Spleen (tissue), 11 donors: ENCODE measurements around the gene PDE6G. TPM values are rescaled to one million over a fixed set of nuclear protein-coding genes. Genes with fewer than 3 reads are reported as not detected.
"Not testable (repeated sequence)": the region's sequence is repeated elsewhere in the genome, so short reads cannot be mapped to it uniquely, and the experiment has no call there.

ENCODE experiments used
- DNase-seq: peaks from one replicate; pipeline ENCODE4 v3.0.0-alpha.2; 2020
- H3K27ac ChIP-seq, 8 donors: fragments of 200-600 bp; sonication (generic) in 7 of 8; 1 replicate in 4 of 8; 2 replicates in 4 of 8; pipeline versions ENCODE4 v1.5.0 to v1.8.0; 2016 to 2021; ENCODE audit warnings: inconsistent platforms in 4 of 8, mild to moderate bottlenecking in 4 of 8, moderate library complexity in 1 of 8
- H3K27me3 ChIP-seq, 7 donors: fragments of 200-600 bp; sonication (generic) in 6 of 7; replicated peaks in 1 of 7; 1 replicate in 4 of 7; 2 replicates in 3 of 7; pipeline versions ENCODE4 v1.5.0 to v1.8.0; 2016 to 2021; ENCODE audit warnings: inconsistent platforms in 3 of 7, mild to moderate bottlenecking in 1 of 7
- H3K36me3 ChIP-seq, 6 donors: fragments of 200-600 bp; sonication (generic) in 5 of 6; 1 replicate in 4 of 6; 2 replicates in 2 of 6; pipeline versions ENCODE4 v1.5.0 to v1.8.0; 2016 to 2021; ENCODE audit warnings: inconsistent platforms in 2 of 6
- H3K4me1 ChIP-seq, 6 donors: fragments of 200-600 bp; sonication (generic) in 5 of 6; 1 replicate in 3 of 6; 2 replicates in 3 of 6; pipeline versions ENCODE4 v1.5.0 to v1.8.0; 2016 to 2021; ENCODE audit warnings: inconsistent platforms in 3 of 6
- H3K4me3 ChIP-seq, 8 donors: fragments of 200-600 bp; sonication (generic) in 7 of 8; 1 replicate in 4 of 8; 2 replicates in 4 of 8; pipeline versions ENCODE4 v1.5.0 to v1.8.0; 2016 to 2021; ENCODE audit warnings: inconsistent platforms in 4 of 8, mild to moderate bottlenecking in 4 of 8, moderate library complexity in 2 of 8
- H3K9me3 ChIP-seq, 8 donors: fragments of 200-600 bp; sonication (generic) in 7 of 8; 1 replicate in 4 of 8; 2 replicates in 4 of 8; pipeline versions ENCODE4 v1.5.0 to v1.8.0; 2016 to 2021; ENCODE audit warnings: inconsistent platforms in 4 of 8
- POLR2A ChIP-seq, 3 donors: fragments of 450-650 bp; IDR thresholded peaks; one replicate each; pipeline ENCODE4 v1.5.1; 2017; ENCODE audit warnings: antibody characterized with exemption in 3 of 3, mild to moderate bottlenecking in 1 of 3
- POLR2AphosphoS5 ChIP-seq, 3 donors: sonication (generic); formaldehyde crosslinking; IDR thresholded peaks; one replicate each; pipeline ENCODE4 v1.5.1; 2017; ENCODE audit warnings: antibody characterized with exemption in 3 of 3
- WGBS, 5 donors: extraction: QIAGEN DNeasy Blood & Tissue Kit in 3 of 5; methylation state at CpG; one replicate each; pipeline versions ENCODE4 v1.1.5 to v1.1.7; 2013 to 2018; 5-methylcytosine and 5-hydroxymethylcytosine counted together
- intact Hi-C: fragments of 100-400 bp; cut with DNase I; formaldehyde crosslinking; loops from one replicate; pipeline ENCODE4 v1.15.0; 2023; ENCODE audit warnings: low total_unique reads
- polyA plus RNA-seq, 3 donors: library from polyadenylated mRNA; stranded (reverse); fragments of 200-250 nt; gene quantifications; one replicate each; pipeline ENCODE4 v1.2.1, GENCODE V29; 2013
- total RNA-seq, 7 donors: library from RNA; depleted of rRNA in 3 of 7; stranded (reverse); fragments of >200 nt in 3 of 7; fragmentation: NEBNext Ultra II Directional in 4 of 7; extraction: Animal tissue kit (Norgen Biotek cat#: 25700) in 4 of 7; gene quantifications; one replicate each; pipeline versions ENCODE4 v1.1.0 to v1.2.1, GENCODE V29; 2016 to 2021
- TF ChIP-seq, protein P1 (sequence below), 11 experiments: fragments of 200-600 bp in 7 of 11; fragments of 450-650 bp in 4 of 11; sonication (generic) in 4 of 11; IDR thresholded peaks in 8 of 11; conservative IDR thresholded peaks in 3 of 11; 1 replicate in 7 of 11; 2 replicates in 4 of 11; pipeline versions ENCODE4 v1.4.0 to v1.8.0; 2016 to 2021; ENCODE audit warnings: antibody characterized with exemption in 11 of 11, inconsistent platforms in 4 of 11, mild to moderate bottlenecking in 1 of 11
- donor health status: healthy with polysubstance abuse.
- donor health status: DM: no; HTN: no; CAD: no; lungs with moderate emphysema.
- donor health status: DM: no; HTN: no; CAD: no.
- donor health status: Bipolar disorder and iron deficiency.
- donor health status: healthy.
- donor health status: DM: no; HTN: no; CAD: no.
- donor health status: DM: yes; HTN: yes; CAD: no.

Gene PDE6G
- total and polyA plus RNA-seq, 10 donors = 6.7 to 27.0 (median 19.4) TPM

DNA sequence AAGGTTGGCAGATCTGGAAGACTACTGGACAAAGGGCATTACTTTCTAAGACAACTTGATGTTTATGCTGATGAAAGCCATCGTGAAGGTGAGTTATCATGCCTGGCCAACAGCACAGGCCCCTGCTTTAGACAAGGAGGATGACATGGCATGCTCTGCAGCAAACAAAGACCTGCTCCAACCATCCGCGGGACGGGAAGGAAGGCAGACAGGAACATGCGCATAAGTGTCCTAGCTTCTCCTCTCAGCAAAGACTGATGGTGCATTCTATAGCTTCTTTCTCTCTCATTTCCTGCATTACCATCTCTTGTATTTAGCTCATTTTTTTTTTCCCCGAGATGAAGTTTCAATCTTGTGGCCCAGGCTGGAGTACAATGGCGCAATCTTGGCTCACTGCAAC is 24.9 kb downstream of the PDE6G start:
- intact Hi-C loops = no loop called here
- no peaks in the 10 kb centered on the region for H3K9me3 ChIP-seq
- TF ChIP-seq POLR2A (IDR thresholded peaks at IDR 0.05) (no peak), POLR2AphosphoS5 (IDR thresholded peaks at IDR 0.05) (no peak)
- TF ChIP-seq, protein P1, sequence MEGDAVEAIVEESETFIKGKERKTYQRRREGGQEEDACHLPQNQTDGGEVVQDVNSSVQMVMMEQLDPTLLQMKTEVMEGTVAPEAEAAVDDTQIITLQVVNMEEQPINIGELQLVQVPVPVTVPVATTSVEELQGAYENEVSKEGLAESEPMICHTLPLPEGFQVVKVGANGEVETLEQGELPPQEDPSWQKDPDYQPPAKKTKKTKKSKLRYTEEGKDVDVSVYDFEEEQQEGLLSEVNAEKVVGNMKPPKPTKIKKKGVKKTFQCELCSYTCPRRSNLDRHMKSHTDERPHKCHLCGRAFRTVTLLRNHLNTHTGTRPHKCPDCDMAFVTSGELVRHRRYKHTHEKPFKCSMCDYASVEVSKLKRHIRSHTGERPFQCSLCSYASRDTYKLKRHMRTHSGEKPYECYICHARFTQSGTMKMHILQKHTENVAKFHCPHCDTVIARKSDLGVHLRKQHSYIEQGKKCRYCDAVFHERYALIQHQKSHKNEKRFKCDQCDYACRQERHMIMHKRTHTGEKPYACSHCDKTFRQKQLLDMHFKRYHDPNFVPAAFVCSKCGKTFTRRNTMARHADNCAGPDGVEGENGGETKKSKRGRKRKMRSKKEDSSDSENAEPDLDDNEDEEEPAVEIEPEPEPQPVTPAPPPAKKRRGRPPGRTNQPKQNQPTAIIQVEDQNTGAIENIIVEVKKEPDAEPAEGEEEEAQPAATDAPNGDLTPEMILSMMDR (IDR thresholded peaks at IDR 0.05 in 8 of 11, conservative IDR thresholded peaks at IDR 0.05 in 3 of 11) = no peak
- no peak for DNase-seq
- H3K27ac ChIP-seq = no peak overlapping the region
- WGBS, 5 donors = 59 to 83% (median 65%) methylated on average over 7 of the region's 7 CpGs
- peaks cover 16 to 67% (median 38%) of the 10 kb centered on the region in 6 donors for H3K4me1 ChIP-seq
- peaks cover 0 to 63% (median 33%) of the 10 kb centered on the region in 6 donors for H3K36me3 ChIP-seq
- no peaks in the 10 kb centered on the region for H3K27me3 ChIP-seq
- H3K4me3 ChIP-seq = no peak overlapping the region

DNA sequence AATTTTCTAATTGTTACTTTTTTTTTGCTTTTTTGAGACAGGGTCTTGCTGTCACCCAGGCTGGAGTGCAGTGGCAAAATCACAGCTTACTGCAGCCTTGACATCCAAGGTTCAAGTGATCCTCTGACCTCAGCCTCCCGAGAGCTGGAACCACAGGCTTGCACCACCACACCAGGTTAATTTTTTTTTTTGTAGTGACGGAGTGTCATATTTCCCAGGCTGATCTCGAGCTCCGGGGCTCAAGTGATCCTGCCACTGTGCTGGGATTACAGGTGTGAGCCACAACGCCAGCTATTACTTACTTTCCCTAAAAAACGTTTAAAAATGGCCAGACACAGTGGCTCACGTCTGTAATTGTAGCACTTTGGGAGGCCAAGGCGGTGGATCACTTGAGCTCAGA is 26.1 kb downstream of the PDE6G start:
- DNase-seq = no peak
- H3K4me1 ChIP-seq = peaks cover 7 to 54% (median 26%) of the 10 kb centered on the region in 6 donors
- peaks cover 0 to 7% (median 2%) of the 10 kb centered on the region in 8 donors for H3K9me3 ChIP-seq
- peaks cover 0 to 75% (median 45%) of the 10 kb centered on the region in 6 donors for H3K36me3 ChIP-seq
- TF ChIP-seq POLR2AphosphoS5 (IDR thresholded peaks at IDR 0.05) (no peak), POLR2A (IDR thresholded peaks at IDR 0.05) (no peak)
- TF ChIP-seq, protein P1 (IDR thresholded peaks at IDR 0.05 in 8 of 11, conservative IDR thresholded peaks at IDR 0.05 in 3 of 11) = no peak
- no peaks in the 10 kb centered on the region for H3K27me3 ChIP-seq
- H3K27ac ChIP-seq = no peak overlapping the region
- no peak overlapping the region for H3K4me3 ChIP-seq
- WGBS, 5 donors = 81 to 91% (median 86%) methylated on average over 8 of the region's 8 CpGs
- intact Hi-C loops = no loop called here

DNA sequence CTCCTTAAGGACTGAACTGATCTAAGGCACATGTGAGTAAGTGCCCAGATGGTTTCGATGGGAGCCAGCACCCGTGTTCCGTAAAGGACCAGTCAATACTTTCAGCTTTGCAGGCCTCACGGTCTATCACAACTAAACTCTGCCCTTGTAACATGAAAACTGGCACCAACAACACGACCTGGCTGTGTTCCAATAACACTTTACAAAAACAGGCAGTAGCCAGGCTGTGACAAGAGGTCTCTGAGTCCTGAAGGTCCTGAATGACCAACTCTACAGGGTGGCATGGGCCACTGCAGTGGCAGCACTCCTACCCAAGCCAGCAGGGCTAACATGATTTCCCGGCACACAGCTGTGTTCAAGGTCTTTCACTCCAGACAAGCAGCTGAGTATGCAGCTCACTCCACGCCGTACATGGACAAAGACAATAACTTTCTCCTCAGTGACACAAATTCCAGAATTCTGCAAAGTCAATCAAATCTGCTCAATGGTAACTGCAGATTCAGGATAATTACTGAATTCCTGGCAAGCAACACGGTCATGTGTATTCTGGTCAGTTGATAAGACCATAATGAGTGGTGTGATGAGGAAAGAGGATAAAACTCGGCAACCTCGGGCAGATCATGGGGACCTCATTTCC is 34.7 kb downstream of the PDE6G start:
- peak overlapping the region in 7 of 8 donors; percentile 24 to 69 (median 57) for H3K27ac ChIP-seq
- TF ChIP-seq, protein P1 (IDR thresholded peaks at IDR 0.05 in 8 of 11, conservative IDR thresholded peaks at IDR 0.05 in 3 of 11) = no peak
- TF ChIP-seq POLR2AphosphoS5 (IDR thresholded peaks at IDR 0.05) = peak in 2 of 3 donors; percentile 64 to 76
- intact Hi-C loops = no loop called here
- H3K27me3 ChIP-seq = no peaks in the 10 kb centered on the region
- H3K4me1 ChIP-seq = peaks cover 4 to 38% (median 21%) of the 10 kb centered on the region in 6 donors
- DNase-seq = peak; percentile 78
- peaks cover 0 to 8% (median 3%) of the 10 kb centered on the region in 8 donors for H3K9me3 ChIP-seq
- peaks cover 0 to 100% (median 74%) of the 10 kb centered on the region in 6 donors for H3K36me3 ChIP-seq
- 65 to 77% (median 72%) methylated on average over 10 to 11 of the region's 11 CpGs for WGBS, 5 donors
- H3K4me3 ChIP-seq = no peak overlapping the region

DNA sequence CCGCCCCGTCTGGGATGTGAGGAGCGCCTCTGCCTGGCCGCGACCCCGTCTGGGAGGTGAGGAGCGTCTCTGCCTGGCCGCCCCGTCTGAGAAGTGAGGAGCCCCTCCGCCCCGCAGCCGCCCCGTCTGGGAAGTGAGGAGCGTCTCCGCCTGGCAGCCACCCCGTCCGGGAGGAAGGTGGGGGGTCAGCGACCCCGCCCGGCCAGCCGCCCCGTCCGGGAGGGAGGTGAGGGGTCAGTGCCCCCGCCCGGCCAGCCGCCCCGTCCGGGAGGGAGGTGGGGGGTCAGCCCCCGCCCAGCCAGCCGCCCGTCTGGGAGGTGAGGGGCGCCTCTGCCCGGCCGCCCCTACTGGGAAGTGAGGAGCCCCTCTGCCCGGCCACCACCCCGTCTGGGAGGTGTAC is 38.0 kb downstream of the PDE6G start:
- H3K27ac ChIP-seq = peak overlapping the region in 1 of 8 donors; percentile 13
- H3K9me3 ChIP-seq, intact Hi-C loops, H3K4me3 ChIP-seq, DNase-seq, H3K27me3 ChIP-seq: not testable (repeated sequence)
- H3K36me3 ChIP-seq = peaks cover 0 to 100% (median 55%) of the 10 kb centered on the region in 6 donors
- peaks cover 12 to 65% (median 36%) of the 10 kb centered on the region in 6 donors for H3K4me1 ChIP-seq
- WGBS, 5 donors = 91 to 100% (median 94%) methylated on average over 7 to 29 of the region's 36 CpGs
